BLaER1 (cell line): ENCODE data around the gene USP6NL.

Source experiments
- H3K27ac ChIP-seq: shearing (Covaris generic); formaldehyde crosslinking; 2 replicates; pipeline ENCODE4 v1.8.1; 2022
- H3K27me3 ChIP-seq: shearing (Covaris generic); formaldehyde crosslinking; 2 replicates; pipeline ENCODE4 v1.8.1; 2022
- H3K36me3 ChIP-seq: shearing (Covaris generic); formaldehyde crosslinking; 2 replicates; pipeline ENCODE4 v1.8.1; 2022
- H3K4me1 ChIP-seq: shearing (Covaris generic); formaldehyde crosslinking; 2 replicates; pipeline ENCODE4 v1.8.1; 2022
- H3K4me2 ChIP-seq: shearing (Covaris generic); formaldehyde crosslinking; 2 replicates; pipeline ENCODE4 v1.8.1; 2022
- H3K4me3 ChIP-seq: shearing (Covaris generic); formaldehyde crosslinking; 2 replicates; pipeline ENCODE4 v1.8.1; 2022
- H3K9ac ChIP-seq: shearing (Covaris generic); formaldehyde crosslinking; 2 replicates; pipeline ENCODE4 v1.8.1; 2022
- H3K9me3 ChIP-seq: shearing (Covaris generic); formaldehyde crosslinking; 2 replicates; pipeline ENCODE4 v1.8.1; 2022
- H4K20me1 ChIP-seq: shearing (Covaris generic); formaldehyde crosslinking; 2 replicates; pipeline ENCODE4 v1.8.1; 2022
- Cebpa-rat ChIP-seq: shearing (Covaris generic); IDR thresholded peaks from 2 replicates; pipeline ENCODE4 v1.8.1; 2022

USP6NL gene

GRCh38 chr10:11625019-11625735 lies 13.7 kb upstream of the USP6NL start:
- Histone ChIP-seq H3K36me3 (no peaks in the 10 kb centered on the region), H3K27me3 (no peaks in the 10 kb centered on the region), H3K4me2 (peak overlapping the region; percentile 58), H3K9me3 (no peaks in the 10 kb centered on the region), H3K4me1 (peaks cover 23% of the 10 kb centered on the region), H3K9ac (no peak overlapping the region), H3K4me3 (no peak overlapping the region), H4K20me1 (no peaks in the 10 kb centered on the region), H3K27ac (no peak overlapping the region)
- no peak for TF ChIP-seq Cebpa-rat

GRCh38 chr10:11617233-11617632 lies 5.8 kb upstream of the USP6NL start:
- Histone ChIP-seq H3K36me3 (no peaks in the 10 kb centered on the region), H3K4me3 (no peak overlapping the region), H3K27ac (no peak overlapping the region), H4K20me1 (no peaks in the 10 kb centered on the region), H3K27me3 (no peaks in the 10 kb centered on the region), H3K4me1 (peaks cover 11% of the 10 kb centered on the region), H3K4me2 (no peak overlapping the region), H3K9ac (no peak overlapping the region), H3K9me3 (peaks cover 27% of the 10 kb centered on the region)
- no peak for TF ChIP-seq Cebpa-rat

GRCh38 chr10:11616021-11616420 lies 4.6 kb upstream of the USP6NL start:
- H3K27me3 ChIP-seq: no peaks in the 10 kb centered on the region
- H3K9me3 ChIP-seq: peaks cover 27% of the 10 kb centered on the region
- H3K27ac ChIP-seq: no peak overlapping the region
- H4K20me1 ChIP-seq: no peaks in the 10 kb centered on the region
- H3K4me3 ChIP-seq: no peak overlapping the region
- no peak overlapping the region for H3K4me2 ChIP-seq
- no peaks in the 10 kb centered on the region for H3K36me3 ChIP-seq
- no peak for TF ChIP-seq Cebpa-rat
- no peak overlapping the region for H3K9ac ChIP-seq
- peaks cover 16% of the 10 kb centered on the region for H3K4me1 ChIP-seq

- Histone ChIP-seq H3K36me3 (no peaks in the 10 kb centered on the region), H3K9ac (no peak overlapping the region), H3K4me3 (no peak overlapping the region), H3K4me1 (peaks cover 16% of the 10 kb centered on the region), H3K9me3 (peaks cover 27% of the 10 kb centered on the region), H3K4me2 (no peak overlapping the region), H3K27me3 (no peaks in the 10 kb centered on the region), H4K20me1 (0 out of 2 replicates have a peak, but pooled peaks cover 3% of the 10 kb centered on the region), H3K27ac (no peak overlapping the region)
- no peak for TF ChIP-seq Cebpa-rat
Observed at GRCh38 chr10:11615396-11615795, 3.9 kb upstream of the USP6NL start.

- peaks cover 39% of the 10 kb centered on the region for H3K4me1 ChIP-seq
- H3K27me3 ChIP-seq: no peaks in the 10 kb centered on the region
- peak overlapping the region; percentile 95 for H3K27ac ChIP-seq
- H3K4me2 ChIP-seq: peak overlapping the region; percentile 85
- peaks cover 12% of the 10 kb centered on the region for H3K9me3 ChIP-seq
- H3K36me3 ChIP-seq: no peaks in the 10 kb centered on the region; the same call in 1 of the 2 replicates
- peak overlapping the region; percentile 93 for H3K9ac ChIP-seq
- TF ChIP-seq Cebpa-rat: no peak
- H4K20me1 ChIP-seq: peaks cover 29% of the 10 kb centered on the region
- H3K4me3 ChIP-seq: peak overlapping the region; percentile 96
Observed at GRCh38 chr10:11612021-11613001, 861 bp upstream of the USP6NL start.

GRCh38 chr10:11610826-11611247 lies 613 bp downstream of the USP6NL start:
- H3K4me2 ChIP-seq: peak overlapping the region; percentile 85
- H3K9ac ChIP-seq: peak overlapping the region; percentile 93
- peak overlapping the region; percentile 96 for H3K4me3 ChIP-seq
- no peaks in the 10 kb centered on the region for H3K27me3 ChIP-seq
- peaks cover 30% of the 10 kb centered on the region for H4K20me1 ChIP-seq
- H3K4me1 ChIP-seq: peaks cover 39% of the 10 kb centered on the region
- H3K9me3 ChIP-seq: peaks cover 6% of the 10 kb centered on the region
- peak overlapping the region; percentile 95 for H3K27ac ChIP-seq
- no peak for TF ChIP-seq Cebpa-rat
- H3K36me3 ChIP-seq: peaks cover 4% of the 10 kb centered on the region; the same call in 1 of the 2 replicates

- H3K27ac ChIP-seq: peak overlapping the region; percentile 95
Observed at GRCh38 chr10:11610166-11610825, 1.2 kb downstream of the USP6NL start.

GRCh38 chr10:11609492-11610093 lies 1.9 kb downstream of the USP6NL start:
- no peak for TF ChIP-seq Cebpa-rat
- peak overlapping the region; percentile 85 for H3K4me2 ChIP-seq
- H3K4me3 ChIP-seq: peak overlapping the region; percentile 96
- 0 out of 2 replicates have a peak overlapping the region, but pooled peaks have one; percentile 95 for H3K27ac ChIP-seq
- peaks cover 9% of the 10 kb centered on the region for H3K9me3 ChIP-seq
- peaks cover 4% of the 10 kb centered on the region; the same call in 1 of the 2 replicates for H3K36me3 ChIP-seq
- no peaks in the 10 kb centered on the region for H3K27me3 ChIP-seq
- peak overlapping the region; percentile 30 for H3K9ac ChIP-seq
- H4K20me1 ChIP-seq: peaks cover 30% of the 10 kb centered on the region
- peaks cover 40% of the 10 kb centered on the region for H3K4me1 ChIP-seq

More at GRCh38 chr10:11610166-11610825, 1.2 kb downstream of the USP6NL start:
- peaks cover 39% of the 10 kb centered on the region for H3K4me1 ChIP-seq
- peak overlapping the region; percentile 85 for H3K4me2 ChIP-seq
- no peaks in the 10 kb centered on the region for H3K27me3 ChIP-seq
- peaks cover 4% of the 10 kb centered on the region; the same call in 1 of the 2 replicates for H3K36me3 ChIP-seq
- peak overlapping the region; percentile 93 for H3K9ac ChIP-seq
- TF ChIP-seq Cebpa-rat: no peak
- peaks cover 9% of the 10 kb centered on the region for H3K9me3 ChIP-seq
- H3K4me3 ChIP-seq: peak overlapping the region; percentile 96
- H4K20me1 ChIP-seq: peaks cover 30% of the 10 kb centered on the region

GRCh38 chr10:11609052-11609451 lies 2.4 kb downstream of the USP6NL start:
- H3K9me3 ChIP-seq: peaks cover 9% of the 10 kb centered on the region
- H3K9ac ChIP-seq: no peak overlapping the region
- H3K27ac ChIP-seq: no peak overlapping the region
- H3K4me3 ChIP-seq: no peak overlapping the region
- peak overlapping the region; percentile 85 for H3K4me2 ChIP-seq
- H3K36me3 ChIP-seq: peaks cover 4% of the 10 kb centered on the region; the same call in 1 of the 2 replicates
- H3K27me3 ChIP-seq: no peaks in the 10 kb centered on the region
- H3K4me1 ChIP-seq: peaks cover 45% of the 10 kb centered on the region
- peaks cover 30% of the 10 kb centered on the region for H4K20me1 ChIP-seq
- no peak for TF ChIP-seq Cebpa-rat
